ENCODE results near the gene KNOP1.

DNA sequence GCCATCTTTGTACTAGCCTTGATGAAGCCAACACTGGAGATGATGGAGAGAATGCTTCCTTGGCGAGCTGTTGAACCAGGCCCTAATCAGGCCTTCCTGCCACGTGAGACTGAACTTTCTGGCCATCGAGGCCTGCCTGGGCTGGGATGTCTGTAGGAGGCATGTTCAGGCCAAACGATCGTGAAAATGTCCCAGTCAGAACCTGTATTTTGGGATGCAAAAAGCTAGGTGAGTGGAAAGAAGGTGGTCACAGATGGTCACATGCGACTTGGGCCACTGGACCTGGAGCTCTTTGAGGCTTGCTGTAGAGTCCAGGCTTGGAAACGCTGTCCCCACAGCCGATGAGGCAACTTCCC, 12.9 kb downstream of the KNOP1 start:
- TF ChIP-seq EZH2 (IDR thresholded peaks at IDR 0.05; ENCODE audit: borderline replicate concordance, low read length), result no peak
- TF ChIP-seq, protein P1, sequence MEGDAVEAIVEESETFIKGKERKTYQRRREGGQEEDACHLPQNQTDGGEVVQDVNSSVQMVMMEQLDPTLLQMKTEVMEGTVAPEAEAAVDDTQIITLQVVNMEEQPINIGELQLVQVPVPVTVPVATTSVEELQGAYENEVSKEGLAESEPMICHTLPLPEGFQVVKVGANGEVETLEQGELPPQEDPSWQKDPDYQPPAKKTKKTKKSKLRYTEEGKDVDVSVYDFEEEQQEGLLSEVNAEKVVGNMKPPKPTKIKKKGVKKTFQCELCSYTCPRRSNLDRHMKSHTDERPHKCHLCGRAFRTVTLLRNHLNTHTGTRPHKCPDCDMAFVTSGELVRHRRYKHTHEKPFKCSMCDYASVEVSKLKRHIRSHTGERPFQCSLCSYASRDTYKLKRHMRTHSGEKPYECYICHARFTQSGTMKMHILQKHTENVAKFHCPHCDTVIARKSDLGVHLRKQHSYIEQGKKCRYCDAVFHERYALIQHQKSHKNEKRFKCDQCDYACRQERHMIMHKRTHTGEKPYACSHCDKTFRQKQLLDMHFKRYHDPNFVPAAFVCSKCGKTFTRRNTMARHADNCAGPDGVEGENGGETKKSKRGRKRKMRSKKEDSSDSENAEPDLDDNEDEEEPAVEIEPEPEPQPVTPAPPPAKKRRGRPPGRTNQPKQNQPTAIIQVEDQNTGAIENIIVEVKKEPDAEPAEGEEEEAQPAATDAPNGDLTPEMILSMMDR (IDR thresholded peaks at IDR 0.05; ENCODE audit: low read length), result no peak
